Psoas muscle (tissue), 8 donors: ENCODE results near the gene POSTN. TPM values are rescaled to one million over a fixed set of nuclear protein-coding genes. Genes with fewer than 3 reads are reported as not detected.

Experiments used
- ATAC-seq, 4 donors: fragments of 200-7000 bp; cut with Tn5 transposase; one replicate each; pipeline ENCODE4 v1.9.1; 2020; ENCODE audit warnings: moderate library complexity in 3 of 4, mild to moderate bottlenecking in 2 of 4
- DNase-seq, 2 donors: peaks; one replicate each; pipeline ENCODE4 v3.0.0-alpha.2; 2020
- H3K27ac ChIP-seq: fragments of 200-600 bp; one replicate; pipeline ENCODE4 v1.8.0; 2022
- H3K27me3 ChIP-seq, 3 donors: fragments of 200-600 bp in 1 of 3; one replicate each; pipeline versions ENCODE4 v1.6.1 to v1.8.0; 2013 to 2022; ENCODE audit warnings: low read length in 2 of 3, mild to moderate bottlenecking in 2 of 3, moderate library complexity in 1 of 3; ENCODE audit not compliant: insufficient read depth in 3 of 3
- H3K36me3 ChIP-seq, 2 donors: fragments of 200-600 bp in 1 of 2; one replicate each; pipeline versions ENCODE4 v1.6.1 to v1.8.0; 2013 to 2022; ENCODE audit warnings: low read depth in 1 of 2, mild to moderate bottlenecking in 1 of 2, moderate library complexity in 1 of 2; ENCODE audit not compliant: insufficient read depth in 1 of 2
- H3K4me1 ChIP-seq: fragments of 200-600 bp; one replicate; pipeline ENCODE4 v1.8.0; 2022
- H3K4me3 ChIP-seq: fragments of 200-600 bp; one replicate; pipeline ENCODE4 v1.8.0; 2022; ENCODE audit warnings: mild to moderate bottlenecking
- H3K9me3 ChIP-seq: fragments of 200-600 bp; one replicate; pipeline ENCODE4 v1.8.0; 2022
- CTCF ChIP-seq: fragments of 200-600 bp; IDR thresholded peaks from one replicate; pipeline ENCODE4 v1.8.0; 2022; ENCODE audit warnings: antibody characterized with exemption
- WGBS, 3 donors: extraction: QIAGEN DNeasy Blood & Tissue Kit; methylation state at CpG; one replicate each; pipeline versions ENCODE4 v1.1.6 to v1.1.7; 2013; 5-methylcytosine and 5-hydroxymethylcytosine counted together
- intact Hi-C, 2 donors: fragments of 100-400 bp; cut with DNase I; formaldehyde crosslinking; loops; one replicate each; pipeline versions ENCODE4 v1.11.0 to v1.14.2; 2022
- polyA plus RNA-seq, 3 donors: library from polyadenylated mRNA; stranded (reverse); fragments of 200-250 nt; gene quantifications; one replicate each; pipeline ENCODE4 v1.2.3, GENCODE V29; 2013
- total RNA-seq, 4 donors: library from RNA; stranded (reverse); fragmentation: NEBNext Ultra II Directional in 2 of 4; extraction: Animal tissue kit (Norgen Biotek cat#: 25700) in 2 of 4; gene quantifications; one replicate each; pipeline versions ENCODE4 v1.2.1 to v1.2.4, GENCODE V29; 2021 to 2023
- donor health status: healthy with polysubstance abuse.
- donor health status: DM: no; HTN: no; CAD: no; lungs with moderate emphysema.
- donor health status: Bipolar disorder and iron deficiency.
- donor health status: healthy.
- donor health status: DM: yes; HTN: yes; CAD: no.
- donor health status: DM: no; HTN: no; CAD: no.
- donor health status: DM: no; HTN: no; CAD: no.
- donor health status: DM: yes; HTN: yes; CAD: no.

The POSTN gene
- total and polyA plus RNA-seq, 7 donors = 3.1 to 11.8 (median 6.1) TPM

- no peak for TF ChIP-seq CTCF
- Histone ChIP-seq H3K36me3 (no peaks in the 10 kb centered on the region), H3K4me1 (no peaks in the 10 kb centered on the region), H3K4me3 (no peak overlapping the region), H3K9me3 (no peaks in the 10 kb centered on the region), H3K27ac (no peak overlapping the region), H3K27me3 (no peaks in the 10 kb centered on the region)
- 49 to 53% (median 53%) methylated on average over 3 of the region's 3 CpGs for WGBS, 3 donors
- ATAC-seq (no peak), DNase-seq (no peak)
- intact Hi-C loops = no loop called here
These were observed 23.3 kb upstream of the POSTN start for GRCh38 chr13:37621811-37622361.

DNA sequence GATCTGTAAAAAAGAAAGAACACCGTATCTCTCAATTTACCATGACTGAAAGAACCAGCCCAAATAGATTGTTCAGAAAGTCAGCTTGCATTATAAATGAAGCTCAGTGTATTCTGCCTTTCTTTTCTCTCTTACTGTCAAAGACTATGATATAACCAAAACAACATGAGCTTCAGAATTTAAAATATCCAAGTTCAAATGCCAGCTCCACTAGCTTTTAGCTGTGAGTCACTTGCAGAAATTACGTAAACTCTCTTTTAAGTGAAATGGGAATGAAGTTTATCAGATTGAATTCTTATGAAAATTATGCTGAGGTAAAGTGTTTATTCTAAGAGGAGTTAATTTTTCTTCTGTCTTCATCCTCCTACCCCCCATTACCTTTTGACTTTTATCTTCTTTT is 20.0 kb upstream of the POSTN start:
- intact Hi-C loops = no loop called here
- Histone ChIP-seq H3K4me3 (no peak overlapping the region), H3K4me1 (no peaks in the 10 kb centered on the region), H3K27ac (no peak overlapping the region), H3K36me3 (no peaks in the 10 kb centered on the region), H3K27me3 (no peaks in the 10 kb centered on the region), H3K9me3 (no peaks in the 10 kb centered on the region)
- ATAC-seq (no peak), DNase-seq (no peak)
- 49 to 61% (median 56%) methylated on average over 2 of the region's 2 CpGs for WGBS, 3 donors
- no peak for TF ChIP-seq CTCF

DNA sequence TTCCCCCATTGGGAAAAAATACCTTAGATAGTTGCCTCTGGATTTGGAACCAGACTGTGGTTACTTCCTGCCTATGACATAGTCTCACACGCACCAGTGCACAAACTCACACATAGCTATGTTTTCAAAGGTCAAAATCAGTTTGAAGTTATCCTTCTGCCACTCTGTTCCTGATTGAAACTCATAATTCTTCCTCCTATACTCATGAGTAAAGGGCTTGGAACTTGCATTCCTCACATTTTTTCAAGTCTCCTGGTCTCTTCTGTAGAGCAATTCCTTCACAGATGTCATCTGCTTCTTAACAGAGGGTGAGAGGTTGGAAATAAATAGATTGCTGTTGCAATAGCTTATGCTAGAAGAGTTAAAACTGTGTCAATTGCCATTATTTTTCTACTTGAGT is 18.6 kb upstream of the POSTN start:
- no peaks in the 10 kb centered on the region for H3K9me3 ChIP-seq
- WGBS, 3 donors = 45 to 64% (median 46%) methylated on average over 1 of the region's 1 CpG
- TF ChIP-seq CTCF = no peak
- no peaks in the 10 kb centered on the region for H3K27me3 ChIP-seq
- DNase-seq (no peak), ATAC-seq (no peak)
- H3K4me3 ChIP-seq = no peak overlapping the region
- intact Hi-C loops = no loop called here
- H3K36me3 ChIP-seq = no peaks in the 10 kb centered on the region
- H3K4me1 ChIP-seq = no peaks in the 10 kb centered on the region
- no peak overlapping the region for H3K27ac ChIP-seq

DNA sequence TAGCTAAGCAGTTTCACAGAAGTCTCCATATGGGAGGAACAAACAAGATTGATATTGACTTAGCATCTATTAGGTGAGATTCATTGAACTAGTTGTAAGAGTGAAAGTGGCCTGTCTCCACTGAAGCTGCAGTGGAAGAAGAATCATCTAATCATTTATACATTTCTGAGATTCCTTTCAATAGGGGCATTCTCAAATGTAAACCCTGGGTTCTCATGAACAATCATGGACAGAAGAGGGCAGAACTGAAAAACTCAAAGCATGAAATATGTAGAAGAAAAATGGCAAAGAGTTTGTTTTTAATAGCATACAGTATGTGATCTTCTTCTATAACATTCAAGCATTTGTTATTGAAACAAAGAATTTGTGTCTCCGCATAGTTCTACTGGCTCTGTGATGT is 17.6 kb upstream of the POSTN start:
- Histone ChIP-seq H3K9me3 (no peaks in the 10 kb centered on the region), H3K27ac (no peak overlapping the region), H3K4me1 (no peaks in the 10 kb centered on the region), H3K4me3 (no peak overlapping the region), H3K27me3 (no peaks in the 10 kb centered on the region), H3K36me3 (no peaks in the 10 kb centered on the region)
- WGBS, 3 donors = 95 to 98% (median 96%) methylated on average over 1 of the region's 1 CpG
- intact Hi-C loops = no loop called here
- no peak for TF ChIP-seq CTCF
- DNase-seq (no peak), ATAC-seq (no peak)

GRCh38 chr13:37615276-37615675 is 16.7 kb upstream of the POSTN start:
- no peak overlapping the region for H3K27ac ChIP-seq
- 78 to 83% (median 79%) methylated on average over 2 of the region's 2 CpGs for WGBS, 3 donors
- no peak for DNase-seq
- H3K4me1 ChIP-seq = no peaks in the 10 kb centered on the region
- no peak for ATAC-seq
- no peaks in the 10 kb centered on the region for H3K9me3 ChIP-seq
- H3K36me3 ChIP-seq = no peaks in the 10 kb centered on the region
- no peak for TF ChIP-seq CTCF
- H3K4me3 ChIP-seq = no peak overlapping the region
- intact Hi-C loops = no loop called here
- no peaks in the 10 kb centered on the region for H3K27me3 ChIP-seq
